Breast epithelium (tissue), 4 donors: ENCODE data around the gene CD47. TPM values are rescaled to one million over a fixed set of nuclear protein-coding genes. Genes with fewer than 3 reads are reported as not detected.

ENCODE experiments used
- DNase-seq, 2 donors: peaks; one replicate each; pipeline ENCODE4 v3.0.0-alpha.2; 2019; ENCODE audit warnings: low spot score in 2 of 2
- H3K27ac ChIP-seq, 2 donors: fragments of 200-600 bp; sonication (generic) in 1 of 2; one replicate each; pipeline ENCODE4 v1.5.1; 2016 to 2019; ENCODE audit warnings: mild to moderate bottlenecking in 1 of 2
- H3K27me3 ChIP-seq, 2 donors: fragments of 200-600 bp; sonication (generic) in 1 of 2; one replicate each; pipeline versions ENCODE4 v1.5.1 to v1.6.0; 2017 to 2019; ENCODE audit warnings: control low read depth in 1 of 2, mild to moderate bottlenecking in 1 of 2
- H3K36me3 ChIP-seq: fragments of 200-600 bp; one replicate; pipeline ENCODE4 v1.5.1; 2019
- H3K4me1 ChIP-seq, 2 donors: fragments of 200-600 bp; sonication (generic); one replicate each; pipeline ENCODE4 v1.5.1; 2016 to 2019; ENCODE audit warnings: control low read depth in 1 of 2
- H3K4me3 ChIP-seq, 3 donors: fragments of 200-600 bp; sonication (generic); 1 replicate in 2 of 3; 2 replicates in 1 of 3; pipeline ENCODE4 v1.5.1; 2016 to 2019; ENCODE audit warnings: mild to moderate bottlenecking in 3 of 3, moderate library complexity in 2 of 3
- H3K9me3 ChIP-seq, 2 donors: fragments of 200-600 bp; sonication (generic) in 1 of 2; one replicate each; pipeline ENCODE4 v1.5.1; 2016 to 2019; ENCODE audit warnings: control low read depth in 1 of 2
- POLR2A ChIP-seq: fragments of 450-650 bp; IDR thresholded peaks from one replicate; pipeline ENCODE4 v1.6.1; 2016; ENCODE audit warnings: antibody characterized with exemption, mild to moderate bottlenecking, moderate library complexity
- POLR2AphosphoS5 ChIP-seq, 3 donors: sonication (generic); formaldehyde crosslinking; IDR thresholded peaks; one replicate each; pipeline ENCODE4 v1.6.1; 2017; ENCODE audit warnings: antibody characterized with exemption in 3 of 3
- intact Hi-C: fragments of 100-400 bp; cut with DNase I; formaldehyde crosslinking; loops from one replicate; pipeline ENCODE4 v1.15.1; 2023; ENCODE audit warnings: low total_unique reads
- total RNA-seq, 3 donors: library from RNA; depleted of rRNA; stranded (reverse); fragments of >200 nt; gene quantifications; one replicate each; pipeline ENCODE4 v1.1.0, GENCODE V29; 2016
- TF ChIP-seq, protein P1 (sequence below), 3 donors: fragments of 450-650 bp; IDR thresholded peaks; one replicate each; pipeline ENCODE4 v1.5.1; 2016 to 2017; ENCODE audit warnings: antibody characterized with exemption in 3 of 3, mild to moderate bottlenecking in 3 of 3, moderate library complexity in 3 of 3

CD47 gene
- total RNA-seq, 3 donors from 2014 or later, result 52.8 to 126 (median 85.5) TPM

DNA sequence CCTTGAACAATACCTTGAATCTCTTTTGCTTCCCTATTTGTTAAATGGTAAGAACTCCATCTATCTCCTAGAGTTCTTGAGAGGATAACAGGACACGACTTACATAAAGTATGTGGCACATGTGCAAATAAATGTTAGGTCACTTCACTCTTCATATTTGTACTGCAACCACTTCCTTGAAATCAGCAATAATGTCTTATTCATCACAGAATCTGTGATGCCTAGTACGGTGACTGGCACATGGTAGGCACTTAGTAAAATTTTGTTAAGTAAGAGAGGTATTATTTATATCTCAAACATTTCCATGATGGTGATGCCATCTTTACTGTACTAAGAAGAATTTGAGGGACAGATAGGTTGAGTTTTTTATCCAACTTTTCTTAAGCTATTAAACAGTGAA, 14.3 kb downstream of the CD47 start:
- intact Hi-C loops, result no loop called here
- Histone ChIP-seq H3K4me1 (no peaks in the 10 kb centered on the region), H3K27ac (no peak overlapping the region), H3K4me3 (no peak overlapping the region), H3K27me3 (no peaks in the 10 kb centered on the region), H3K9me3 (no peaks in the 10 kb centered on the region), H3K36me3 (no peaks in the 10 kb centered on the region)
- no peak for DNase-seq
- no peak for TF ChIP-seq POLR2AphosphoS5 (IDR thresholded peaks at IDR 0.05)
- TF ChIP-seq, protein P1, sequence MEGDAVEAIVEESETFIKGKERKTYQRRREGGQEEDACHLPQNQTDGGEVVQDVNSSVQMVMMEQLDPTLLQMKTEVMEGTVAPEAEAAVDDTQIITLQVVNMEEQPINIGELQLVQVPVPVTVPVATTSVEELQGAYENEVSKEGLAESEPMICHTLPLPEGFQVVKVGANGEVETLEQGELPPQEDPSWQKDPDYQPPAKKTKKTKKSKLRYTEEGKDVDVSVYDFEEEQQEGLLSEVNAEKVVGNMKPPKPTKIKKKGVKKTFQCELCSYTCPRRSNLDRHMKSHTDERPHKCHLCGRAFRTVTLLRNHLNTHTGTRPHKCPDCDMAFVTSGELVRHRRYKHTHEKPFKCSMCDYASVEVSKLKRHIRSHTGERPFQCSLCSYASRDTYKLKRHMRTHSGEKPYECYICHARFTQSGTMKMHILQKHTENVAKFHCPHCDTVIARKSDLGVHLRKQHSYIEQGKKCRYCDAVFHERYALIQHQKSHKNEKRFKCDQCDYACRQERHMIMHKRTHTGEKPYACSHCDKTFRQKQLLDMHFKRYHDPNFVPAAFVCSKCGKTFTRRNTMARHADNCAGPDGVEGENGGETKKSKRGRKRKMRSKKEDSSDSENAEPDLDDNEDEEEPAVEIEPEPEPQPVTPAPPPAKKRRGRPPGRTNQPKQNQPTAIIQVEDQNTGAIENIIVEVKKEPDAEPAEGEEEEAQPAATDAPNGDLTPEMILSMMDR (IDR thresholded peaks at IDR 0.05), result no peak
- TF ChIP-seq POLR2A, result no peak

DNA sequence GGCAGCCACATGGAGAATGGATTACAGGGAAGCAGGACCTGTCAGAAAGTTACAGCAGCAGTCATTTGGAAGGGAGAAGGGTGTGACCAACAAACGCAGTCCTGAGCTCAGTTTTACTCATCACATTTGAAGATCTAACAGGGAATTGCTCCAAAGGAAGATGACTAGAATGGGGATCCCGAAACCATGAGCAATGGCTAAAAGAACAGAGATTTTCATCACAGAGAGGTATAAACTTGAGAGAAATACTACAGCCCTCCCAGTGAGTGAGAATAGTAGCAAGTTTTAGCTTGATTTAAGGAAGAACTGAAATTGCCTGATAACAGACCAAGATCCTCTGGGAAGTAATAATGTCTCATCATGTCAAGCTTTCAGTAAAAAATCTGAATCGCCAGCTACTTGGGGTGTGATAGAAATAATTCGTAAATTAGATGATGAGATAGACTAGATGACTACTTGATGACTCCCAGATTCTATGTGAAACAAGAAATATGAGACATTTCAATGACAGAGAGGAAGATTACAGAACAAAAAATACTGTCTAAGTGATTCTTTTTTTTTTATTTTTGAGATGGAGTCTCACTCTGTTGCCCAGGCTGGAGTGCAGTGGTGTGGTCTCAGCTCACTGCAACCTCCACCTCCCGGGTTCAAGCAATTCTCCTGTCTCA, 16.9 kb downstream of the CD47 start:
- no peak overlapping the region for H3K27ac ChIP-seq
- no peaks in the 10 kb centered on the region for H3K27me3 ChIP-seq
- no peak overlapping the region for H3K4me3 ChIP-seq
- TF ChIP-seq POLR2A (no peak), POLR2AphosphoS5 (IDR thresholded peaks at IDR 0.05) (no peak)
- TF ChIP-seq, protein P1 (IDR thresholded peaks at IDR 0.05), result no peak
- intact Hi-C loops, result no loop called here
- no peaks in the 10 kb centered on the region for H3K4me1 ChIP-seq
- H3K36me3 ChIP-seq, result no peaks in the 10 kb centered on the region
- DNase-seq, result no peak
- H3K9me3 ChIP-seq, result no peaks in the 10 kb centered on the region

DNA sequence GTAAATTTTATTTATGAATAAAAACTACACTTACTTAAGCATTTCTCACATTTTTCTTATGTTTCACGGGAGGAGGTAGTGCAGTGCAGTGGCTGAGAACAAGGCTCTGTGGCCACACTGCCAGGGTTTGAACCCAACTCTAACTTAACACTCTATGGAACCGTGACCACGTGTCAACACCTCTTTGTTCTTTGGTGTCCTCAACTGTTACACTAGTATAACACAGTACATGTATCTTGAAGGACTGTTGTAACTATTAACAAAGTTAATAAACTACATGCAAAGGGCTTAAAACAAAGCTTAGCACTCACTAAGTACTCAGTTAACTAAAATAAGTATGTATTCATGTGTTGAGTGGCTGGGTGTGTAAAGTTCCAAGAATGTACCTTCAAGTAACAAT, 19.5 kb downstream of the CD47 start:
- no peaks in the 10 kb centered on the region for H3K4me1 ChIP-seq
- no peaks in the 10 kb centered on the region for H3K36me3 ChIP-seq
- intact Hi-C loops, result no loop called here
- no peaks in the 10 kb centered on the region for H3K27me3 ChIP-seq
- H3K9me3 ChIP-seq, result no peaks in the 10 kb centered on the region
- no peak overlapping the region for H3K27ac ChIP-seq
- TF ChIP-seq POLR2AphosphoS5 (IDR thresholded peaks at IDR 0.05), result no peak
- TF ChIP-seq, protein P1 (IDR thresholded peaks at IDR 0.05), result no peak
- TF ChIP-seq POLR2A, result no peak
- no peak for DNase-seq
- H3K4me3 ChIP-seq, result no peak overlapping the region

DNA sequence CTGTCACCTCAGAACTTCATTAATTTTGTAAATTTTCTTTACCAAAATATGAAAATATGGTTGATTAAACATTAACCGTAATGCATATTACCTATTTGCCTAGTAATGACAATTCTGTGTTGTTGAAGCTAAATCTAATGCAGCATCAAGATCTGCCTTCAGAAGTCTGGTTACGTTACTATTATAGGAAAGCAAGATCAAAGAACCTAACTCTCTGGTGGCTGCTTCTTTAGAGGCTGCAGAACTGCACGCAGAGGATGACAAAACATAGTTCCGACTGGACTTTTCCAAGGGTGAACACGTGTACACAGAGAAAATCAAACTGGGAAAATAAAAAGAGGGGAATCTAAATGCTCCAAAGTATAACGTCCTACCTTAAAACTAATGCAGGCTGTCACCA, 20.5 kb downstream of the CD47 start:
- no peak overlapping the region for H3K4me3 ChIP-seq
- H3K27me3 ChIP-seq, result no peaks in the 10 kb centered on the region
- DNase-seq, result no peak
- TF ChIP-seq POLR2AphosphoS5 (IDR thresholded peaks at IDR 0.05) (no peak), POLR2A (no peak)
- TF ChIP-seq, protein P1 (IDR thresholded peaks at IDR 0.05), result no peak
- no peaks in the 10 kb centered on the region for H3K9me3 ChIP-seq
- H3K36me3 ChIP-seq, result no peaks in the 10 kb centered on the region
- no peaks in the 10 kb centered on the region for H3K4me1 ChIP-seq
- no peak overlapping the region for H3K27ac ChIP-seq
- intact Hi-C loops, result no loop called here

DNA sequence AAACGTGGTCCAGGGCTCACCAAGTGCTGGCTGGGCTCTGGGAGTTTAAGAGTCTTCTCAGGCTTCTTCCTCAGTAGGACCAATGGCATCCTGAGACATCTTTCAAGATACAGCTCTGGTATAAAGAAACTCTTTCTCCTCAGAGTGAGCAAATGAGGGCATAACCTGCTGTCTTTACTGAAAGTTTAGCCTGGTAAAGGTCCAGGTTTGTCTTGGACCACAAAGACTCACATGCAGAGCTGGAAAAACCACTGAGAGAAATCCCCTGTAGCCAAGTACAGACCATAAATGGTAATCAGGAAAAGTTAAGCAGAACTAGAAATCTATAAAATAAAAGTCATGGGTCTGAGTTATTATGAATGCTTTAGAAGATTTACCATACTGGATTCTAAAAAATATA, 23.1 kb downstream of the CD47 start:
- H3K9me3 ChIP-seq, result no peaks in the 10 kb centered on the region
- TF ChIP-seq POLR2A, result no peak
- TF ChIP-seq POLR2AphosphoS5 (IDR thresholded peaks at IDR 0.05), result no peak
- TF ChIP-seq, protein P1 (IDR thresholded peaks at IDR 0.05), result no peak
- no peaks in the 10 kb centered on the region for H3K27me3 ChIP-seq
- H3K4me3 ChIP-seq, result no peak overlapping the region
- DNase-seq, result no peak
- H3K27ac ChIP-seq, result peak overlapping the region in 1 of 2 donors; percentile 56
- no peaks in the 10 kb centered on the region for H3K4me1 ChIP-seq
- intact Hi-C loops, result no loop called here
- H3K36me3 ChIP-seq, result no peaks in the 10 kb centered on the region
